Stimulated activated naive CD8-positive, alpha-beta T cell treated with anti-CD3 and anti-CD28 coated beads, Interleukin-15, amount 100 ng/mL, for 72 hours (primary cell): ENCODE measurements around the gene CYTIP.
"Not testable (repeated sequence)": the region's sequence is repeated elsewhere in the genome, so short reads cannot be mapped to it uniquely, and the experiment has no call there.

Experiments used
- ATAC-seq: fragments of 150-1000 bp; cut with Tn5 transposase; 2 replicates; pipeline ENCODE4 v1.10.0; 2021; ENCODE audit warnings: mild to moderate bottlenecking, moderate library complexity
- DNase-seq, 2 donors: peaks; one replicate each; pipeline ENCODE4 v3.0.0; 2021 to 2022
- H3K27ac Mint-ChIP-seq, 2 donors: one replicate each; pipeline ENCODE4 v1.8.0; 2022; ENCODE audit warnings: mild to moderate bottlenecking in 2 of 2, mixed read lengths in 2 of 2, moderate library complexity in 2 of 2
- H3K27me3 Mint-ChIP-seq: one replicate; pipeline ENCODE4 v1.8.0; 2022; ENCODE audit warnings: mixed read lengths
- H3K4me1 Mint-ChIP-seq: one replicate; pipeline ENCODE4 v1.8.0; 2022; ENCODE audit warnings: mild to moderate bottlenecking, mixed read lengths
- H3K4me3 Mint-ChIP-seq, 2 donors: one replicate each; pipeline ENCODE4 v1.8.0; 2022; ENCODE audit warnings: mild to moderate bottlenecking in 2 of 2, mixed read lengths in 2 of 2, moderate library complexity in 1 of 2
- H3K9me3 Mint-ChIP-seq, 2 donors: one replicate each; pipeline ENCODE4 v1.8.0; 2022; ENCODE audit warnings: mixed read lengths in 2 of 2

CYTIP gene

GRCh38 chr2:157420771-157421323 is 23.0 kb downstream of the CYTIP start:
- peaks cover 82% of the 10 kb centered on the region for H3K4me1 Mint-ChIP-seq
- no peaks in the 10 kb centered on the region for H3K27me3 Mint-ChIP-seq
- peak overlapping the region; percentile 38 to 76 for H3K4me3 Mint-ChIP-seq
- ATAC-seq = peak; percentile 77
- no peaks in the 10 kb centered on the region for H3K9me3 Mint-ChIP-seq
- H3K27ac Mint-ChIP-seq = peak overlapping the region; percentile 92 to 97
- no peak for DNase-seq

- H3K4me3 Mint-ChIP-seq = peak overlapping the region; percentile 56 to 71
- DNase-seq = no peak
- H3K4me1 Mint-ChIP-seq = peaks cover 90% of the 10 kb centered on the region
- H3K27me3 Mint-ChIP-seq = no peaks in the 10 kb centered on the region
- H3K27ac Mint-ChIP-seq = peak overlapping the region; percentile 92 to 94
- ATAC-seq = no peak
- no peaks in the 10 kb centered on the region for H3K9me3 Mint-ChIP-seq
Measured at GRCh38 chr2:157419031-157419575, 24.8 kb downstream of the CYTIP start.

- DNase-seq = peak in 1 of 2 donors; percentile 42
- peak overlapping the region; percentile 56 to 76 for H3K4me3 Mint-ChIP-seq
- peak; percentile 6 for ATAC-seq
- H3K27me3 Mint-ChIP-seq = no peaks in the 10 kb centered on the region
- no peaks in the 10 kb centered on the region for H3K9me3 Mint-ChIP-seq
- H3K27ac Mint-ChIP-seq = peak overlapping the region; percentile 67 to 76
- peaks cover 92% of the 10 kb centered on the region for H3K4me1 Mint-ChIP-seq
Measured at GRCh38 chr2:157418239-157418641, 25.6 kb downstream of the CYTIP start.

GRCh38 chr2:157415591-157416101 is 28.2 kb downstream of the CYTIP start:
- ATAC-seq = no peak
- H3K4me1 Mint-ChIP-seq = peaks cover 92% of the 10 kb centered on the region
- no peak for DNase-seq
- peak overlapping the region; percentile 95 to 98 for H3K27ac Mint-ChIP-seq
- H3K9me3 Mint-ChIP-seq = no peaks in the 10 kb centered on the region
- H3K4me3 Mint-ChIP-seq = peak overlapping the region; percentile 75 to 83
- H3K27me3 Mint-ChIP-seq = no peaks in the 10 kb centered on the region

GRCh38 chr2:157414050-157414449 is 29.8 kb downstream of the CYTIP start:
- ATAC-seq (peak; percentile 51), DNase-seq (no peak)
- H3K4me3 Mint-ChIP-seq = peak overlapping the region; percentile 63 to 75
- peaks cover 91% of the 10 kb centered on the region for H3K4me1 Mint-ChIP-seq
- no peaks in the 10 kb centered on the region for H3K9me3 Mint-ChIP-seq
- H3K27me3 Mint-ChIP-seq = no peaks in the 10 kb centered on the region
- peak overlapping the region; percentile 94 to 98 for H3K27ac Mint-ChIP-seq

GRCh38 chr2:157413326-157414035 is 30.4 kb downstream of the CYTIP start:
- Mint-ChIP-seq H3K27me3 (no peaks in the 10 kb centered on the region), H3K9me3 (no peaks in the 10 kb centered on the region), H3K27ac (peak overlapping the region; percentile 94 to 98), H3K4me1 (peaks cover 91% of the 10 kb centered on the region), H3K4me3 (peak overlapping the region; percentile 63 to 75)
- DNase-seq = peak; percentile 61 to 79
- peak; percentile 85 for ATAC-seq

- DNase-seq = no peak
- Mint-ChIP-seq H3K4me1 (peaks cover 86% of the 10 kb centered on the region), H3K27me3 (no peaks in the 10 kb centered on the region), H3K27ac (peak overlapping the region; percentile 90 to 98), H3K9me3 (no peaks in the 10 kb centered on the region), H3K4me3 (peak overlapping the region in 1 of 2 donors; percentile 36)
- no peak for ATAC-seq
Measured at GRCh38 chr2:157411624-157412336, 32.1 kb downstream of the CYTIP start.

GRCh38 chr2:157405398-157405797 is 38.5 kb downstream of the CYTIP start:
- Mint-ChIP-seq H3K4me3 (peak overlapping the region; percentile 5 to 32), H3K27ac (peak overlapping the region; percentile 44 to 59), H3K4me1 (peaks cover 81% of the 10 kb centered on the region), H3K9me3 (peaks cover 16 to 24% of the 10 kb centered on the region in 2 donors)
- ATAC-seq, H3K27me3 Mint-ChIP-seq, DNase-seq: not testable (repeated sequence)

GRCh38 chr2:157404363-157404762 is 39.5 kb downstream of the CYTIP start:
- peak overlapping the region; percentile 95 to 96 for H3K27ac Mint-ChIP-seq
- peaks cover 20 to 31% of the 10 kb centered on the region in 2 donors for H3K9me3 Mint-ChIP-seq
- ATAC-seq (peak; percentile 97), DNase-seq (peak; percentile 64 to 66)
- peaks cover 78% of the 10 kb centered on the region for H3K4me1 Mint-ChIP-seq
- no peaks in the 10 kb centered on the region for H3K27me3 Mint-ChIP-seq
- peak overlapping the region; percentile 64 to 80 for H3K4me3 Mint-ChIP-seq

GRCh38 chr2:157402801-157403485 is 40.9 kb downstream of the CYTIP start:
- DNase-seq, ATAC-seq, H3K27me3 Mint-ChIP-seq: not testable (repeated sequence)
- H3K4me3 Mint-ChIP-seq = peak overlapping the region; percentile 56 to 64
- H3K27ac Mint-ChIP-seq = peak overlapping the region; percentile 62 to 96
- peaks cover 66% of the 10 kb centered on the region for H3K4me1 Mint-ChIP-seq
- peaks cover 25 to 43% of the 10 kb centered on the region in 2 donors for H3K9me3 Mint-ChIP-seq

- no peak for ATAC-seq
- peaks cover 27 to 37% of the 10 kb centered on the region in 2 donors for H3K9me3 Mint-ChIP-seq
- H3K4me1 Mint-ChIP-seq = peaks cover 14% of the 10 kb centered on the region
- no peak overlapping the region for H3K27ac Mint-ChIP-seq
- no peaks in the 10 kb centered on the region for H3K27me3 Mint-ChIP-seq
- DNase-seq = no peak
- H3K4me3 Mint-ChIP-seq = no peak overlapping the region
Measured at GRCh38 chr2:157395811-157396210, 48.1 kb downstream of the CYTIP start.

GRCh38 chr2:157394928-157395327 is 49.0 kb downstream of the CYTIP start:
- no peak overlapping the region for H3K4me3 Mint-ChIP-seq
- H3K27me3 Mint-ChIP-seq = no peaks in the 10 kb centered on the region
- ATAC-seq (no peak), DNase-seq (no peak)
- H3K27ac Mint-ChIP-seq = no peak overlapping the region
- H3K4me1 Mint-ChIP-seq = peaks cover 6% of the 10 kb centered on the region
- peaks cover 26 to 37% of the 10 kb centered on the region in 2 donors for H3K9me3 Mint-ChIP-seq

- Mint-ChIP-seq H3K4me1 (peaks cover 5% of the 10 kb centered on the region), H3K27ac (no peak overlapping the region), H3K27me3 (no peaks in the 10 kb centered on the region), H3K9me3 (peaks cover 25 to 32% of the 10 kb centered on the region in 2 donors), H3K4me3 (no peak overlapping the region)
- no peak for DNase-seq
- ATAC-seq = no peak
Measured at GRCh38 chr2:157393348-157393747, 50.5 kb downstream of the CYTIP start.

GRCh38 chr2:157388827-157389226 is 55.1 kb downstream of the CYTIP start:
- Mint-ChIP-seq H3K9me3 (peaks cover 31 to 32% of the 10 kb centered on the region in 2 donors), H3K27me3 (no peaks in the 10 kb centered on the region), H3K27ac (no peak overlapping the region), H3K4me3 (no peak overlapping the region), H3K4me1 (peaks cover 31% of the 10 kb centered on the region)
- DNase-seq (no peak), ATAC-seq (no peak)

GRCh38 chr2:157386747-157387146 is 57.1 kb downstream of the CYTIP start:
- peaks cover 35% of the 10 kb centered on the region for H3K4me1 Mint-ChIP-seq
- H3K4me3 Mint-ChIP-seq = peak overlapping the region; percentile 23 to 28
- no peak for DNase-seq
- peak overlapping the region in 1 of 2 donors; percentile 0 for H3K27ac Mint-ChIP-seq
- H3K9me3 Mint-ChIP-seq = peaks cover 24 to 28% of the 10 kb centered on the region in 2 donors
- H3K27me3 Mint-ChIP-seq = no peaks in the 10 kb centered on the region
- no peak for ATAC-seq
